Measurements from ENCODE around the gene CSMD2. TPM values are rescaled to one million over a fixed set of nuclear protein-coding genes. Genes with fewer than 3 reads are reported as not detected.

The CSMD2 gene
- total and polyA plus RNA-seq, 2 donors (not counting 1 experiment from before 2014, with no cell fraction given) = 2.2 to 7.6 TPM

- Histone ChIP-seq H3K4me1 (ENCODE audit: control insufficient read depth, extremely low read depth, insufficient read depth, low read length) (no peaks in the 10 kb centered on the region), H3K4me3 (replicated peaks in 1 of 4; ENCODE audit: control extremely low read depth in 1 of 4, insufficient read depth in 1 of 4, low read depth in 3 of 4, low read length in 4 of 4) (no peak overlapping the region), H3K27me3 (ENCODE audit: control insufficient read depth, insufficient read depth, low read length) (no peaks in the 10 kb centered on the region), H2AFZ (ENCODE audit: low read length) (no peak overlapping the region), H3K27ac (ENCODE audit: insufficient read depth, low read length) (no peak overlapping the region), H3K36me3 (ENCODE audit: control insufficient read depth, insufficient read depth, low read length) (no peaks in the 10 kb centered on the region), H4K20me1 (ENCODE audit: control insufficient read depth, extremely low read depth, insufficient read depth, low read length) (no peaks in the 10 kb centered on the region), H3K9me3 (ENCODE audit: control insufficient read depth, insufficient read depth, low read depth, low read length) (no peaks in the 10 kb centered on the region), H3K9ac (ENCODE audit: insufficient read depth, low read length) (no peak overlapping the region), H3K79me2 (ENCODE audit: control insufficient read depth, insufficient read depth, low read length) (no peaks in the 10 kb centered on the region), H3K4me2 (ENCODE audit: extremely low read depth, insufficient read depth, low read length) (no peak overlapping the region)
- TF ChIP-seq CTCF (conservative IDR thresholded peaks at IDR 0.05 in 1 of 2, IDR thresholded peaks at IDR 0.05 in 1 of 2; ENCODE audit: low read depth in 1 of 2, low read length in 2 of 2) = no peak
- no peak for TF ChIP-seq EZH2 (IDR thresholded peaks at IDR 0.05; ENCODE audit: low read length, missing control alignments)
- no peak for DNase-seq (ENCODE audit: low read depth in 2 of 2)
Observed at GRCh38 chr1:33692206-33693188, 472.5 kb downstream of the CSMD2 start.

GRCh38 chr1:33687000-33687399 lies 478.0 kb downstream of the CSMD2 start:
- no peaks in the 10 kb centered on the region for H3K79me2 ChIP-seq (ENCODE audit: control insufficient read depth, insufficient read depth, low read length)
- no peaks in the 10 kb centered on the region for H3K4me1 ChIP-seq (ENCODE audit: control insufficient read depth, extremely low read depth, insufficient read depth, low read length)
- H3K9me3 ChIP-seq (ENCODE audit: control insufficient read depth, insufficient read depth, low read depth, low read length) = no peaks in the 10 kb centered on the region
- no peak for TF ChIP-seq EZH2 (IDR thresholded peaks at IDR 0.05; ENCODE audit: low read length, missing control alignments)
- TF ChIP-seq CTCF (conservative IDR thresholded peaks at IDR 0.05 in 1 of 2, IDR thresholded peaks at IDR 0.05 in 1 of 2; ENCODE audit: low read depth in 1 of 2, low read length in 2 of 2) = no peak
- H3K4me2 ChIP-seq (ENCODE audit: extremely low read depth, insufficient read depth, low read length) = no peak overlapping the region
- H3K36me3 ChIP-seq (ENCODE audit: control insufficient read depth, insufficient read depth, low read length) = no peaks in the 10 kb centered on the region
- H3K9ac ChIP-seq (ENCODE audit: insufficient read depth, low read length) = no peak overlapping the region
- no peak overlapping the region for H3K4me3 ChIP-seq (replicated peaks in 1 of 4; ENCODE audit: control extremely low read depth in 1 of 4, insufficient read depth in 1 of 4, low read depth in 3 of 4, low read length in 4 of 4)
- no peak for DNase-seq (ENCODE audit: low read depth in 2 of 2)
- H2AFZ ChIP-seq (ENCODE audit: low read length) = no peak overlapping the region
- H3K27ac ChIP-seq (ENCODE audit: insufficient read depth, low read length) = no peak overlapping the region
- H3K27me3 ChIP-seq (ENCODE audit: control insufficient read depth, insufficient read depth, low read length) = no peaks in the 10 kb centered on the region
- H4K20me1 ChIP-seq (ENCODE audit: control insufficient read depth, extremely low read depth, insufficient read depth, low read length) = no peaks in the 10 kb centered on the region

GRCh38 chr1:33686551-33686950 lies 478.5 kb downstream of the CSMD2 start:
- H3K9ac ChIP-seq (ENCODE audit: insufficient read depth, low read length) = no peak overlapping the region
- no peaks in the 10 kb centered on the region for H3K4me1 ChIP-seq (ENCODE audit: control insufficient read depth, extremely low read depth, insufficient read depth, low read length)
- TF ChIP-seq CTCF (conservative IDR thresholded peaks at IDR 0.05 in 1 of 2, IDR thresholded peaks at IDR 0.05 in 1 of 2; ENCODE audit: low read depth in 1 of 2, low read length in 2 of 2) (no peak), EZH2 (IDR thresholded peaks at IDR 0.05; ENCODE audit: low read length, missing control alignments) (no peak)
- H3K4me3 ChIP-seq (replicated peaks in 1 of 4; ENCODE audit: control extremely low read depth in 1 of 4, insufficient read depth in 1 of 4, low read depth in 3 of 4, low read length in 4 of 4) = no peak overlapping the region
- H2AFZ ChIP-seq (ENCODE audit: low read length) = no peak overlapping the region
- no peaks in the 10 kb centered on the region for H3K36me3 ChIP-seq (ENCODE audit: control insufficient read depth, insufficient read depth, low read length)
- no peaks in the 10 kb centered on the region for H3K79me2 ChIP-seq (ENCODE audit: control insufficient read depth, insufficient read depth, low read length)
- DNase-seq (ENCODE audit: low read depth in 2 of 2) = no peak
- no peaks in the 10 kb centered on the region for H4K20me1 ChIP-seq (ENCODE audit: control insufficient read depth, extremely low read depth, insufficient read depth, low read length)
- no peak overlapping the region for H3K27ac ChIP-seq (ENCODE audit: insufficient read depth, low read length)
- H3K4me2 ChIP-seq (ENCODE audit: extremely low read depth, insufficient read depth, low read length) = no peak overlapping the region
- H3K27me3 ChIP-seq (ENCODE audit: control insufficient read depth, insufficient read depth, low read length) = no peaks in the 10 kb centered on the region
- no peaks in the 10 kb centered on the region for H3K9me3 ChIP-seq (ENCODE audit: control insufficient read depth, insufficient read depth, low read depth, low read length)
